WI38 (cell line): Measurements from ENCODE around the gene GAGE10.

ENCODE experiments used
- H3K4me3 ChIP-seq: 2 replicates; pipeline ENCODE4 v1.5.1; 2011; ENCODE audit warnings: low read depth, mild to moderate bottlenecking, control low read depth, low read length
- CTCF ChIP-seq: IDR thresholded peaks from 2 replicates; pipeline ENCODE4 v1.5.1; 2012; ENCODE audit warnings: low read depth, mild to moderate bottlenecking, control low read depth, low read length

The GAGE10 gene

GRCh38 chrX:49303346-49303745 lies at the start of gene GAGE10:
TSS of gene GAGE10 (plus strand) at chrX:49303646. CDS start at chrX:49304860, 1,214 bp downstream.
- TF ChIP-seq CTCF, result no peak

GRCh38 chrX:49254639-49255038 lies 48.8 kb upstream of the GAGE10 start:
- no peak for TF ChIP-seq CTCF
- no peak overlapping the region for H3K4me3 ChIP-seq

More at GRCh38 chrX:49303346-49303745, at the start of gene GAGE10:
- no peak within 1 kb of the TSS for H3K4me3 ChIP-seq

- TF ChIP-seq CTCF, result no peak
Observed at GRCh38 chrX:49256268-49256995, 47.0 kb upstream of the GAGE10 start.

GRCh38 chrX:49257074-49257790 lies 46.2 kb upstream of the GAGE10 start:
- no peak overlapping the region for H3K4me3 ChIP-seq
- no peak for TF ChIP-seq CTCF

More at GRCh38 chrX:49256268-49256995, 47.0 kb upstream of the GAGE10 start:
- H3K4me3 ChIP-seq, result no peak overlapping the region

GRCh38 chrX:49257846-49258748 lies 45.3 kb upstream of the GAGE10 start:
- no peak for TF ChIP-seq CTCF
- no peak overlapping the region for H3K4me3 ChIP-seq

- no peak for TF ChIP-seq CTCF
- no peak overlapping the region for H3K4me3 ChIP-seq
Observed at GRCh38 chrX:49258749-49259124, 44.7 kb upstream of the GAGE10 start.
